Loucy (cell line): Measurements from ENCODE around the gene SLC30A3.

Experiments used
- H2AFZ ChIP-seq: fragments of 200-600 bp; sonication (generic); 2 replicates; pipeline ENCODE4 v1.6.0; 2016; ENCODE audit warnings: antibody characterized with exemption, mild to moderate bottlenecking, low read length, moderate library complexity
- H3F3A ChIP-seq: fragments of 200-600 bp; 2 replicates; pipeline ENCODE4 v1.6.0; 2016; ENCODE audit warnings: antibody characterized with exemption, low read depth, mild to moderate bottlenecking
- H3K27me3 ChIP-seq: fragments of 200-600 bp; sonication (generic); 2 replicates; pipeline ENCODE4 v1.6.1; 2014; ENCODE audit warnings: low read length, mild to moderate bottlenecking; ENCODE audit not compliant: insufficient read depth, poor library complexity, severe bottlenecking
- H3K36me3 ChIP-seq: fragments of 200-600 bp; sonication (generic); 2 replicates; pipeline ENCODE4 v1.6.1; 2016; ENCODE audit warnings: low read length; ENCODE audit not compliant: insufficient read depth
- H3K4me1 ChIP-seq: fragments of 200-600 bp; sonication (generic); 2 replicates; pipeline ENCODE4 v1.5.1; 2014; ENCODE audit warnings: low read length, mild to moderate bottlenecking; ENCODE audit not compliant: insufficient read depth, poor library complexity, severe bottlenecking
- H3K4me2 ChIP-seq: fragments of 200-600 bp; sonication (generic); 2 replicates; pipeline ENCODE4 v1.6.0; 2014; ENCODE audit warnings: antibody characterized with exemption, low read length, low read depth, mild to moderate bottlenecking; ENCODE audit not compliant: poor library complexity, severe bottlenecking
- H3K4me3 ChIP-seq: fragments of 200-600 bp; sonication (generic); 2 replicates; pipeline ENCODE4 v1.5.1; 2014; ENCODE audit warnings: low read length, mild to moderate bottlenecking, mixed read lengths; ENCODE audit not compliant: poor library complexity, severe bottlenecking
- H3K79me2 ChIP-seq: fragments of 200-600 bp; sonication (generic); 2 replicates; pipeline ENCODE4 v1.6.1; 2014; ENCODE audit warnings: low read length; ENCODE audit not compliant: insufficient read depth
- H3K9ac ChIP-seq: fragments of 200-600 bp; sonication (generic); 2 replicates; pipeline ENCODE4 v1.6.0; 2014; ENCODE audit warnings: mild to moderate bottlenecking, low read depth, low read length, moderate library complexity; ENCODE audit not compliant: poor library complexity, severe bottlenecking
- H3K9me2 ChIP-seq: fragments of 200-600 bp; sonication (generic); replicated peaks from 2 replicates; pipeline ENCODE4 v1.6.1; 2016; ENCODE audit warnings: low read depth, low read length, mixed read lengths
- H3K9me3 ChIP-seq: fragments of 200-600 bp; sonication (generic); 2 replicates; pipeline ENCODE4 v1.6.1; 2014; ENCODE audit warnings: mild to moderate bottlenecking, antibody characterized with exemption, low read length, low read depth; ENCODE audit not compliant: insufficient read depth
- H4K20me1 ChIP-seq: fragments of 200-600 bp; sonication (generic); 2 replicates; pipeline ENCODE4 v1.6.0; 2014; ENCODE audit warnings: antibody characterized with exemption, low read length, mild to moderate bottlenecking; ENCODE audit not compliant: insufficient read depth, poor library complexity, severe bottlenecking
- EZH2phosphoT487 ChIP-seq: fragments of 200-600 bp; IDR thresholded peaks from 2 replicates; pipeline ENCODE4 v1.6.1; 2018; ENCODE audit warnings: antibody characterized with exemption, mild to moderate bottlenecking, moderate library complexity, borderline replicate concordance
- TF ChIP-seq, protein P1 (sequence below): fragments of 200-600 bp; sonication (generic); conservative IDR thresholded peaks from 2 replicates; pipeline ENCODE4 v1.5.1; 2014; ENCODE audit warnings: mild to moderate bottlenecking, antibody characterized with exemption, low read length

The SLC30A3 gene

DNA sequence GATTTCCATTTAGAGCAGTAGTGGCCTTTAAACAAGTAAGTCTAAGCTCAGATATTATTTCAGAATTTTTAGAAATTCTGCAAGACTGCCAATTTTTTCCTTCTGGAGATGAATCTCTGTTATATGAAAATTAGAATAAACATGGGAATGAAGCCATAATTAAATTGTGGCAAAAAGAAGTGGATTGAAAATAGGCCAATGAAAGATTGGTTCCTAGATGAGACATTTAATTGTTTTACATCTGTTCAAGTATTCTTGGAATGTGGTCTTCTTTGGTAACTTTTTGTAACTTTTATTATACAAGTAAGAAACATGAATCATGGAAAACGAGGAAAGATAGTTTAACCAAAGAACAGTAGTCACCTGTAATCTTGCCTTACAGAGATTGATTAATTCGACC is 35.3 kb downstream of the SLC30A3 start:
- peaks cover 75% of the 10 kb centered on the region; the same call in 1 of the 2 replicates for H3K36me3 ChIP-seq

GRCh38 chr2:27225526-27225925 is 37.3 kb downstream of the SLC30A3 start:
- Histone ChIP-seq H3K79me2 (no peaks in the 10 kb centered on the region), H3K9me3 (no peaks in the 10 kb centered on the region), H3K4me1 (no peaks in the 10 kb centered on the region), H3K9me2 (no peaks in the 10 kb centered on the region), H3K9ac (no peak overlapping the region), H3K4me3 (no peak overlapping the region), H3F3A (no peaks in the 10 kb centered on the region), H3K36me3 (peaks cover 68% of the 10 kb centered on the region; the same call in 1 of the 2 replicates), H4K20me1 (no peaks in the 10 kb centered on the region), H3K27me3 (no peaks in the 10 kb centered on the region), H2AFZ (no peak overlapping the region), H3K4me2 (no peak overlapping the region)
- no peak for TF ChIP-seq EZH2phosphoT487
- TF ChIP-seq, protein P1, sequence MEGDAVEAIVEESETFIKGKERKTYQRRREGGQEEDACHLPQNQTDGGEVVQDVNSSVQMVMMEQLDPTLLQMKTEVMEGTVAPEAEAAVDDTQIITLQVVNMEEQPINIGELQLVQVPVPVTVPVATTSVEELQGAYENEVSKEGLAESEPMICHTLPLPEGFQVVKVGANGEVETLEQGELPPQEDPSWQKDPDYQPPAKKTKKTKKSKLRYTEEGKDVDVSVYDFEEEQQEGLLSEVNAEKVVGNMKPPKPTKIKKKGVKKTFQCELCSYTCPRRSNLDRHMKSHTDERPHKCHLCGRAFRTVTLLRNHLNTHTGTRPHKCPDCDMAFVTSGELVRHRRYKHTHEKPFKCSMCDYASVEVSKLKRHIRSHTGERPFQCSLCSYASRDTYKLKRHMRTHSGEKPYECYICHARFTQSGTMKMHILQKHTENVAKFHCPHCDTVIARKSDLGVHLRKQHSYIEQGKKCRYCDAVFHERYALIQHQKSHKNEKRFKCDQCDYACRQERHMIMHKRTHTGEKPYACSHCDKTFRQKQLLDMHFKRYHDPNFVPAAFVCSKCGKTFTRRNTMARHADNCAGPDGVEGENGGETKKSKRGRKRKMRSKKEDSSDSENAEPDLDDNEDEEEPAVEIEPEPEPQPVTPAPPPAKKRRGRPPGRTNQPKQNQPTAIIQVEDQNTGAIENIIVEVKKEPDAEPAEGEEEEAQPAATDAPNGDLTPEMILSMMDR: no peak

More for the DNA sequence above, 35.3 kb downstream of the SLC30A3 start:
- Histone ChIP-seq H3K4me2 (no peak overlapping the region), H3F3A (no peaks in the 10 kb centered on the region), H3K4me1 (no peaks in the 10 kb centered on the region), H3K79me2 (no peaks in the 10 kb centered on the region), H4K20me1 (no peaks in the 10 kb centered on the region), H3K27me3 (no peaks in the 10 kb centered on the region), H3K4me3 (no peak overlapping the region), H2AFZ (no peak overlapping the region), H3K9me3 (no peaks in the 10 kb centered on the region), H3K9ac (no peak overlapping the region), H3K9me2 (no peaks in the 10 kb centered on the region)
- TF ChIP-seq, protein P1: no peak
- no peak for TF ChIP-seq EZH2phosphoT487

DNA sequence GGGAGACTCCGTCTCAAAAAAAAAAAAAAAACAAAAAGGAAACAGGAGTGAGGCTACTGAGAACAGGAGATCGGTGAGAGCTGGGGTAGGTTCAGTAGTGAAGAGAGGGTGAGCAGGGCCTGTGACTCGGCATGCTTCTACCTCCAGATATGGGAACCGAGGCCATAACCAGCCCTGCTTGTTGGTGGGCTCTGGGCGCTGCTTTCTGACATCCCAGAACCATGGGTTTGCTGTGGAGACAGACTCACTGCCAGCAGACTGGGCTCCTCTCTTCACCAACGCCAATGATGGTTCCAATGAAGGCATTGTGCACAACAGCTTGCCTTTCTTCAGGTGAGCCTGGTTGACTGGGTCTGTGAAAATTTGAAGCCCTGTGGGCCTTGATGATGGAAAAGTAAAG is 39.4 kb downstream of the SLC30A3 start:
- H3K9ac ChIP-seq: no peak overlapping the region
- no peak overlapping the region for H3K4me3 ChIP-seq
- H3F3A ChIP-seq: no peaks in the 10 kb centered on the region
- no peak overlapping the region for H3K4me2 ChIP-seq
- H3K36me3 ChIP-seq: peaks cover 63% of the 10 kb centered on the region; the same call in 1 of the 2 replicates
- H3K9me3 ChIP-seq: no peaks in the 10 kb centered on the region
- H3K9me2 ChIP-seq: no peaks in the 10 kb centered on the region
- peaks cover 15% of the 10 kb centered on the region for H3K4me1 ChIP-seq
- no peaks in the 10 kb centered on the region for H3K27me3 ChIP-seq
- TF ChIP-seq, protein P1: no peak
- TF ChIP-seq EZH2phosphoT487: no peak
- H2AFZ ChIP-seq: no peak overlapping the region
- no peaks in the 10 kb centered on the region for H4K20me1 ChIP-seq
- H3K79me2 ChIP-seq: peaks cover 18% of the 10 kb centered on the region
